K562 (cell line): ENCODE measurements around the gene NEURL1. TPM values are rescaled to one million over a fixed set of nuclear protein-coding genes. Genes with fewer than 3 reads are reported as not detected.

Experiments
- ATAC-seq: fragments of 200-7000 bp; cut with Tn5 transposase; 3 replicates; pipeline ENCODE4 v1.9.1; 2020; ENCODE audit warnings: moderate library complexity
- BruUV-seq: library from RNA; stranded (reverse); fragments of 400-500 nt; replicated peaks from 2 replicates; lab custom pipeline; 2021; lab: Mats Ljungman, UMichigan
- CTCF ChIA-PET: fragments of 300-600 bp; formaldehyde crosslinking; extraction: SDS; loops from one replicate; lab custom pipeline; 2021; ENCODE audit warnings: low intra/inter-chr PET ratio; lab: Yijun Ruan, JAX
- POLR2A ChIA-PET: fragments of 300-600, 350-650 bp; sonication (Branson Sonifier 250); formaldehyde crosslinking; extraction: SDS; loops from one replicate; lab custom pipeline; 2021; ENCODE audit warnings: antibody characterized with exemption, inconsistent platforms; lab: Yijun Ruan, JAX
- DNase-seq, 4 experiments: peaks; one replicate each; pipeline versions ENCODE4 v3.0.0 to v3.0.0-alpha.2; 2011 to 2018; ENCODE audit warnings: low spot score in 3 of 4, mixed read lengths in 3 of 4; ENCODE audit errors: extremely low read depth in 1 of 4
- FAIRE-seq: peaks from 2 replicates; lab custom pipeline; 2011; peaks lifted over from hg19 to GRCh38; lab: Jason Lieb, UNC
- H2AFZ ChIP-seq: 2 replicates; pipeline ENCODE4 v1.6.0; 2011; ENCODE audit warnings: low read depth, low read length, control low read depth, inconsistent platforms
- H3K27ac ChIP-seq: fragments of 200-600 bp; 3 replicates; pipeline ENCODE4 v1.8.0; 2011; ENCODE audit warnings: low read depth, mild to moderate bottlenecking, control low read depth, inconsistent platforms, low read length, moderate library complexity, mixed read lengths; ENCODE audit errors: extremely low read depth
- H3K27me3 ChIP-seq, 2 experiments: fragments of 300-600 bp in 1 of 2; 2 replicates in 1 of 2; 3 replicates in 1 of 2; pipeline versions ENCODE4 v1.6.0 to v1.8.0; 2011; ENCODE audit warnings: inconsistent platforms in 2 of 2, low read length in 2 of 2, mild to moderate bottlenecking in 1 of 2, mixed read lengths in 1 of 2, moderate library complexity in 1 of 2; ENCODE audit not compliant: control insufficient read depth in 2 of 2, insufficient read depth in 2 of 2
- H3K36me3 ChIP-seq: fragments of 300-600 bp; 3 replicates; pipeline ENCODE4 v1.8.0; 2011; ENCODE audit warnings: mild to moderate bottlenecking, low read length, inconsistent platforms; ENCODE audit not compliant: control insufficient read depth, insufficient read depth
- H3K4me1 ChIP-seq, 2 experiments: fragments of 200-600 bp in 1 of 2; replicated peaks in 1 of 2; 2 replicates in 1 of 2; 3 replicates in 1 of 2; pipeline versions ENCODE4 v1.5.1 to v1.8.0; 2011; ENCODE audit warnings: inconsistent platforms in 2 of 2, low read length in 2 of 2, mild to moderate bottlenecking in 1 of 2, mixed read lengths in 1 of 2, moderate library complexity in 1 of 2; ENCODE audit not compliant: control insufficient read depth in 2 of 2, insufficient read depth in 2 of 2
- H3K4me2 ChIP-seq: 2 replicates; pipeline ENCODE4 v1.6.1; 2011; ENCODE audit warnings: low read length, control low read depth, inconsistent platforms, mixed read lengths; ENCODE audit not compliant: insufficient read depth
- H3K4me3 ChIP-seq: fragments of 200-600 bp; sonication (generic), shearing (Covaris generic); 2 replicates; pipeline ENCODE4 v1.5.1; 2016; ENCODE audit warnings: control low read depth, inconsistent platforms
- H3K79me2 ChIP-seq: fragments of 200-600 bp; 3 replicates; pipeline ENCODE4 v1.8.0; 2011; ENCODE audit warnings: low read length, inconsistent platforms; ENCODE audit not compliant: control insufficient read depth, insufficient read depth
- H3K9ac ChIP-seq, 2 experiments: 2 replicates each; pipeline versions ENCODE4 v1.6.0 to v1.6.1; 2011; ENCODE audit warnings: low read depth in 2 of 2, low read length in 2 of 2, control low read depth in 1 of 2, inconsistent platforms in 1 of 2, mild to moderate bottlenecking in 1 of 2, mixed read lengths in 1 of 2; ENCODE audit not compliant: insufficient read depth in 1 of 2
- H3K9me1 ChIP-seq: one replicate; pipeline ENCODE4 v1.6.0; 2011; ENCODE audit warnings: inconsistent platforms, mild to moderate bottlenecking, low read length, moderate library complexity; ENCODE audit not compliant: control insufficient read depth, insufficient read depth
- H3K9me3 ChIP-seq: replicated peaks from 2 replicates; pipeline ENCODE4 v1.5.1; 2011; ENCODE audit warnings: low read depth, low read length, inconsistent platforms; ENCODE audit not compliant: control insufficient read depth, insufficient read depth
- H4K20me1 ChIP-seq: replicated peaks from 2 replicates; pipeline ENCODE4 v1.6.1; 2011; ENCODE audit warnings: low read length, inconsistent platforms, mixed read lengths; ENCODE audit not compliant: control insufficient read depth, insufficient read depth
- DEAF1 ChIP-seq: fragments of 450-650 bp; formaldehyde crosslinking; IDR thresholded peaks from 2 replicates; pipeline ENCODE4 v1.4.0; 2020; ENCODE audit warnings: mild to moderate bottlenecking, moderate library complexity
- E2F5 ChIP-seq: sonication (generic); formaldehyde crosslinking; IDR thresholded peaks from 2 replicates; pipeline ENCODE4 v1.8.0; 2022; ENCODE audit warnings: mild to moderate bottlenecking, missing genetic modification reagents
- ELF4 ChIP-seq: fragments of 450-650 bp; formaldehyde crosslinking; IDR thresholded peaks from 2 replicates; pipeline ENCODE4 v1.4.0; 2022; ENCODE audit warnings: missing genetic modification characterization
- GTF2E2 ChIP-seq: fragments of 200-800 bp; sonication (Bioruptor generic); IDR thresholded peaks from 2 replicates; pipeline ENCODE4 v1.6.1; 2016; ENCODE audit warnings: missing genetic modification characterization, missing compliant biosample characterization
- GTF2F1 ChIP-seq: IDR thresholded peaks from 2 replicates; pipeline ENCODE4 v1.6.1; 2011; ENCODE audit warnings: low read depth, low read length, improper control_type of control experiment
- PPARD ChIP-seq: fragments of 250-450 bp; sonication (Bioruptor Pico); IDR thresholded peaks from 2 replicates; pipeline ENCODE4 v1.8.0; 2022; ENCODE audit warnings: inconsistent platforms, mild to moderate bottlenecking, moderate library complexity
- ZKSCAN8 ChIP-seq: fragments of 200-800 bp; sonication (Bioruptor generic); IDR thresholded peaks from 2 replicates; pipeline ENCODE4 v1.6.1; 2016; ENCODE audit warnings: missing genetic modification characterization, missing compliant biosample characterization
- ZNF165 ChIP-seq: fragments of 250-450 bp; sonication (Bioruptor Pico); IDR thresholded peaks from 2 replicates; pipeline ENCODE4 v1.4.0; 2020; ENCODE audit warnings: borderline replicate concordance
- ZNF551 ChIP-seq: fragments of 250-450 bp; sonication (Bioruptor Pico); IDR thresholded peaks from 2 replicates; pipeline ENCODE4 v1.5.0; 2021; ENCODE audit warnings: mild to moderate bottlenecking, moderate library complexity
- ZNF766 ChIP-seq: fragments of 200-800 bp; sonication (Bioruptor generic); conservative IDR thresholded peaks from 2 replicates; pipeline ENCODE4 v1.6.1; 2016; ENCODE audit warnings: missing genetic modification characterization, missing compliant biosample characterization
- WGBS: fragments of 100-300 bp; shearing (Covaris generic); methylation state at CpG from one replicate; pipeline ENCODE4 v1.1.6; 2016; ENCODE audit warnings: low coverage, mixed read lengths; ENCODE audit not compliant: insufficient coverage; ENCODE audit errors: missing lambda C conversion rate; 5-methylcytosine and 5-hydroxymethylcytosine counted together
- in situ Hi-C: fragments of 300-500 bp; cut with MboI; formaldehyde crosslinking; loops from 4 replicates; pipeline ENCODE4 v1.15.0; 2018; ENCODE audit warnings: inconsistent platforms, mixed read lengths
- intact Hi-C: fragments of 100-400 bp; cut with micrococcal nuclease; formaldehyde crosslinking; loops from 2 replicates; pipeline ENCODE4 v1.14.2; 2022
- polyA plus RNA-seq, 8 experiments: library from polyadenylated mRNA; depleted of rRNA in 4 of 8; stranded (reverse) in 5 of 8; unstranded in 3 of 8; fragments of >200 nt; fragmentation: Nextera tagmentation in 2 of 8; fragmentation: Illumina TruSeq in 1 of 8; extraction: Ambion mirVana in 2 of 8; extraction: Trizol in 1 of 8; gene quantifications; 2 replicates each; pipeline versions ENCODE4 v1.2.1 to v1.2.3, GENCODE V29; 2011 to 2014; ENCODE audit warnings: inconsistent platforms in 1 of 8, missing spikeins in 1 of 8
- total RNA-seq, 7 experiments: library from RNA; depleted of rRNA in 6 of 7; stranded (reverse); fragments of >200 nt in 6 of 7; fragmentation: Illumina TruSeq in 2 of 7; extraction: Trizol in 2 of 7; gene quantifications; 2 replicates each; pipeline versions ENCODE4 v1.2.1 to v1.2.3, GENCODE V29; 2011 to 2021; ENCODE audit warnings: low replicate concordance in 1 of 7

NEURL1 gene
- total and polyA plus RNA-seq, 9 of the 15 experiments (the other 6 are each of a cell fraction or from before 2014, with no cell fraction given) = 0.01 to 0.45 (median 0.16) TPM; not detected in 5

- TF ChIP-seq GTF2E2 (no peak), PPARD (no peak), GTF2F1 (no peak), ZKSCAN8 (CRISPR knock-in tag) (no peak), ZNF165 (no peak), E2F5 (CRISPR knock-in tag) (no peak)
Observed at GRCh38 chr10:103600325-103600724, 106.8 kb downstream of the NEURL1 start (continued).

GRCh38 chr10:103600956-103601569 lies 107.6 kb downstream of the NEURL1 start:
- no peaks in the 10 kb centered on the region for H3K9me1 ChIP-seq
- no peak overlapping the region for H2AFZ ChIP-seq
- POLR2A ChIA-PET = no interaction called here
- H3K36me3 ChIP-seq = peaks cover 9% of the 10 kb centered on the region; the same call in 2 of the 3 replicates
- WGBS = 69% methylated on average over 7 of the region's 7 CpGs
- no peaks in the 10 kb centered on the region for H3K27me3 ChIP-seq
- H3K4me3 ChIP-seq = no peak overlapping the region
- intact Hi-C loops = no loop called here
- in situ Hi-C loops = loop anchor here (5.0 kb wide), 1 partner anchor 86 kb away; no protein-coding TSS in a partner anchor
- DNase-seq (no peak), ATAC-seq (no peak), FAIRE-seq (no peak)
- H3K4me1 ChIP-seq = no peaks in the 10 kb centered on the region; a peak in 1 of 5 replicates
- H3K4me2 ChIP-seq = no peak overlapping the region
- CTCF ChIA-PET = interaction anchor here (0.6 kb wide), 1 partner anchor 65 kb away, joined by 4 read pairs; no protein-coding TSS in a partner anchor
- BruUV-seq = no TSS peak
- no peak overlapping the region for H3K9ac ChIP-seq
- no peaks in the 10 kb centered on the region for H3K79me2 ChIP-seq
- TF ChIP-seq ELF4 = no peak
- TF ChIP-seq ZNF766 = no peak
- no peak for TF ChIP-seq ZNF551 (CRISPR knock-in tag)
- TF ChIP-seq DEAF1 (CRISPR knock-in tag) = no peak
- H3K9me3 ChIP-seq = no peaks in the 10 kb centered on the region
- H3K27ac ChIP-seq = no peak overlapping the region
- no peaks in the 10 kb centered on the region for H4K20me1 ChIP-seq
